ENCODE data around the gene KDELR1. TPM values are rescaled to one million over a fixed set of nuclear protein-coding genes. Genes with fewer than 3 reads are reported as not detected.
A peak's percentile ranks its signal among the peaks of the same experiment; 100 is the strongest.

The KDELR1 gene
- total and polyA plus RNA-seq, 9 of the 15 experiments (the other 6 are each of a cell fraction or from before 2014, with no cell fraction given) = 6.1 to 165 (median 58.5) TPM

- TF ChIP-seq, protein P1, sequence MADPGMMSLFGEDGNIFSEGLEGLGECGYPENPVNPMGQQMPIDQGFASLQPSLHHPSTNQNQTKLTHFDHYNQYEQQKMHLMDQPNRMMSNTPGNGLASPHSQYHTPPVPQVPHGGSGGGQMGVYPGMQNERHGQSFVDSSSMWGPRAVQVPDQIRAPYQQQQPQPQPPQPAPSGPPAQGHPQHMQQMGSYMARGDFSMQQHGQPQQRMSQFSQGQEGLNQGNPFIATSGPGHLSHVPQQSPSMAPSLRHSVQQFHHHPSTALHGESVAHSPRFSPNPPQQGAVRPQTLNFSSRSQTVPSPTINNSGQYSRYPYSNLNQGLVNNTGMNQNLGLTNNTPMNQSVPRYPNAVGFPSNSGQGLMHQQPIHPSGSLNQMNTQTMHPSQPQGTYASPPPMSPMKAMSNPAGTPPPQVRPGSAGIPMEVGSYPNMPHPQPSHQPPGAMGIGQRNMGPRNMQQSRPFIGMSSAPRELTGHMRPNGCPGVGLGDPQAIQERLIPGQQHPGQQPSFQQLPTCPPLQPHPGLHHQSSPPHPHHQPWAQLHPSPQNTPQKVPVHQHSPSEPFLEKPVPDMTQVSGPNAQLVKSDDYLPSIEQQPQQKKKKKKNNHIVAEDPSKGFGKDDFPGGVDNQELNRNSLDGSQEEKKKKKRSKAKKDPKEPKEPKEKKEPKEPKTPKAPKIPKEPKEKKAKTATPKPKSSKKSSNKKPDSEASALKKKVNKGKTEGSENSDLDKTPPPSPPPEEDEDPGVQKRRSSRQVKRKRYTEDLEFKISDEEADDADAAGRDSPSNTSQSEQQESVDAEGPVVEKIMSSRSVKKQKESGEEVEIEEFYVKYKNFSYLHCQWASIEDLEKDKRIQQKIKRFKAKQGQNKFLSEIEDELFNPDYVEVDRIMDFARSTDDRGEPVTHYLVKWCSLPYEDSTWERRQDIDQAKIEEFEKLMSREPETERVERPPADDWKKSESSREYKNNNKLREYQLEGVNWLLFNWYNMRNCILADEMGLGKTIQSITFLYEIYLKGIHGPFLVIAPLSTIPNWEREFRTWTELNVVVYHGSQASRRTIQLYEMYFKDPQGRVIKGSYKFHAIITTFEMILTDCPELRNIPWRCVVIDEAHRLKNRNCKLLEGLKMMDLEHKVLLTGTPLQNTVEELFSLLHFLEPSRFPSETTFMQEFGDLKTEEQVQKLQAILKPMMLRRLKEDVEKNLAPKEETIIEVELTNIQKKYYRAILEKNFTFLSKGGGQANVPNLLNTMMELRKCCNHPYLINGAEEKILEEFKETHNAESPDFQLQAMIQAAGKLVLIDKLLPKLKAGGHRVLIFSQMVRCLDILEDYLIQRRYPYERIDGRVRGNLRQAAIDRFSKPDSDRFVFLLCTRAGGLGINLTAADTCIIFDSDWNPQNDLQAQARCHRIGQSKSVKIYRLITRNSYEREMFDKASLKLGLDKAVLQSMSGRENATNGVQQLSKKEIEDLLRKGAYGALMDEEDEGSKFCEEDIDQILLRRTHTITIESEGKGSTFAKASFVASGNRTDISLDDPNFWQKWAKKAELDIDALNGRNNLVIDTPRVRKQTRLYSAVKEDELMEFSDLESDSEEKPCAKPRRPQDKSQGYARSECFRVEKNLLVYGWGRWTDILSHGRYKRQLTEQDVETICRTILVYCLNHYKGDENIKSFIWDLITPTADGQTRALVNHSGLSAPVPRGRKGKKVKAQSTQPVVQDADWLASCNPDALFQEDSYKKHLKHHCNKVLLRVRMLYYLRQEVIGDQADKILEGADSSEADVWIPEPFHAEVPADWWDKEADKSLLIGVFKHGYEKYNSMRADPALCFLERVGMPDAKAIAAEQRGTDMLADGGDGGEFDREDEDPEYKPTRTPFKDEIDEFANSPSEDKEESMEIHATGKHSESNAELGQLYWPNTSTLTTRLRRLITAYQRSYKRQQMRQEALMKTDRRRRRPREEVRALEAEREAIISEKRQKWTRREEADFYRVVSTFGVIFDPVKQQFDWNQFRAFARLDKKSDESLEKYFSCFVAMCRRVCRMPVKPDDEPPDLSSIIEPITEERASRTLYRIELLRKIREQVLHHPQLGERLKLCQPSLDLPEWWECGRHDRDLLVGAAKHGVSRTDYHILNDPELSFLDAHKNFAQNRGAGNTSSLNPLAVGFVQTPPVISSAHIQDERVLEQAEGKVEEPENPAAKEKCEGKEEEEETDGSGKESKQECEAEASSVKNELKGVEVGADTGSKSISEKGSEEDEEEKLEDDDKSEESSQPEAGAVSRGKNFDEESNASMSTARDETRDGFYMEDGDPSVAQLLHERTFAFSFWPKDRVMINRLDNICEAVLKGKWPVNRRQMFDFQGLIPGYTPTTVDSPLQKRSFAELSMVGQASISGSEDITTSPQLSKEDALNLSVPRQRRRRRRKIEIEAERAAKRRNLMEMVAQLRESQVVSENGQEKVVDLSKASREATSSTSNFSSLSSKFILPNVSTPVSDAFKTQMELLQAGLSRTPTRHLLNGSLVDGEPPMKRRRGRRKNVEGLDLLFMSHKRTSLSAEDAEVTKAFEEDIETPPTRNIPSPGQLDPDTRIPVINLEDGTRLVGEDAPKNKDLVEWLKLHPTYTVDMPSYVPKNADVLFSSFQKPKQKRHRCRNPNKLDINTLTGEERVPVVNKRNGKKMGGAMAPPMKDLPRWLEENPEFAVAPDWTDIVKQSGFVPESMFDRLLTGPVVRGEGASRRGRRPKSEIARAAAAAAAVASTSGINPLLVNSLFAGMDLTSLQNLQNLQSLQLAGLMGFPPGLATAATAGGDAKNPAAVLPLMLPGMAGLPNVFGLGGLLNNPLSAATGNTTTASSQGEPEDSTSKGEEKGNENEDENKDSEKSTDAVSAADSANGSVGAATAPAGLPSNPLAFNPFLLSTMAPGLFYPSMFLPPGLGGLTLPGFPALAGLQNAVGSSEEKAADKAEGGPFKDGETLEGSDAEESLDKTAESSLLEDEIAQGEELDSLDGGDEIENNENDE (IDR thresholded peaks at IDR 0.05; ENCODE audit: low read depth, low read length) = no peak
- TF ChIP-seq SIRT6 (IDR thresholded peaks at IDR 0.05; ENCODE audit: low read depth, low read length) (no peak), KAT2B (IDR thresholded peaks at IDR 0.05; ENCODE audit: low read depth, low read length) (no peak), NCOA6 (IDR thresholded peaks at IDR 0.05) (no peak), ZC3H8 (IDR thresholded peaks at IDR 0.05) (no peak), TAL1 (IDR thresholded peaks at IDR 0.05) (no peak; the same call in 1 of the 2 replicates), SOX6 (IDR thresholded peaks at IDR 0.05) (peak; percentile 77), ZNF699 (CRISPR knock-in tag; IDR thresholded peaks at IDR 0.05; ENCODE audit: insufficient replicate concordance) (no peak), ZNF217 (CRISPR knock-in tag; IDR thresholded peaks at IDR 0.05) (no peak)
- TF ChIP-seq, protein P2, sequence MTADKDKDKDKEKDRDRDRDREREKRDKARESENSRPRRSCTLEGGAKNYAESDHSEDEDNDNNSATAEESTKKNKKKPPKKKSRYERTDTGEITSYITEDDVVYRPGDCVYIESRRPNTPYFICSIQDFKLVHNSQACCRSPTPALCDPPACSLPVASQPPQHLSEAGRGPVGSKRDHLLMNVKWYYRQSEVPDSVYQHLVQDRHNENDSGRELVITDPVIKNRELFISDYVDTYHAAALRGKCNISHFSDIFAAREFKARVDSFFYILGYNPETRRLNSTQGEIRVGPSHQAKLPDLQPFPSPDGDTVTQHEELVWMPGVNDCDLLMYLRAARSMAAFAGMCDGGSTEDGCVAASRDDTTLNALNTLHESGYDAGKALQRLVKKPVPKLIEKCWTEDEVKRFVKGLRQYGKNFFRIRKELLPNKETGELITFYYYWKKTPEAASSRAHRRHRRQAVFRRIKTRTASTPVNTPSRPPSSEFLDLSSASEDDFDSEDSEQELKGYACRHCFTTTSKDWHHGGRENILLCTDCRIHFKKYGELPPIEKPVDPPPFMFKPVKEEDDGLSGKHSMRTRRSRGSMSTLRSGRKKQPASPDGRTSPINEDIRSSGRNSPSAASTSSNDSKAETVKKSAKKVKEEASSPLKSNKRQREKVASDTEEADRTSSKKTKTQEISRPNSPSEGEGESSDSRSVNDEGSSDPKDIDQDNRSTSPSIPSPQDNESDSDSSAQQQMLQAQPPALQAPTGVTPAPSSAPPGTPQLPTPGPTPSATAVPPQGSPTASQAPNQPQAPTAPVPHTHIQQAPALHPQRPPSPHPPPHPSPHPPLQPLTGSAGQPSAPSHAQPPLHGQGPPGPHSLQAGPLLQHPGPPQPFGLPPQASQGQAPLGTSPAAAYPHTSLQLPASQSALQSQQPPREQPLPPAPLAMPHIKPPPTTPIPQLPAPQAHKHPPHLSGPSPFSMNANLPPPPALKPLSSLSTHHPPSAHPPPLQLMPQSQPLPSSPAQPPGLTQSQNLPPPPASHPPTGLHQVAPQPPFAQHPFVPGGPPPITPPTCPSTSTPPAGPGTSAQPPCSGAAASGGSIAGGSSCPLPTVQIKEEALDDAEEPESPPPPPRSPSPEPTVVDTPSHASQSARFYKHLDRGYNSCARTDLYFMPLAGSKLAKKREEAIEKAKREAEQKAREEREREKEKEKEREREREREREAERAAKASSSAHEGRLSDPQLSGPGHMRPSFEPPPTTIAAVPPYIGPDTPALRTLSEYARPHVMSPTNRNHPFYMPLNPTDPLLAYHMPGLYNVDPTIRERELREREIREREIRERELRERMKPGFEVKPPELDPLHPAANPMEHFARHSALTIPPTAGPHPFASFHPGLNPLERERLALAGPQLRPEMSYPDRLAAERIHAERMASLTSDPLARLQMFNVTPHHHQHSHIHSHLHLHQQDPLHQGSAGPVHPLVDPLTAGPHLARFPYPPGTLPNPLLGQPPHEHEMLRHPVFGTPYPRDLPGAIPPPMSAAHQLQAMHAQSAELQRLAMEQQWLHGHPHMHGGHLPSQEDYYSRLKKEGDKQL (CRISPR knock-in tag; IDR thresholded peaks at IDR 0.05; ENCODE audit: borderline replicate concordance) = no peak
These were observed 58.5 kb downstream of the KDELR1 start (continued) for GRCh38 chr19:48332662-48333466.

All from K562 (cell line).